Measurements from ENCODE around the gene PTPN13.

Gene PTPN13

GRCh38 chr4:86563416-86563815 is 30.7 kb upstream of the PTPN13 start:
- peaks cover 13% of the 10 kb centered on the region for H3K4me1 Mint-ChIP-seq
- TF ChIP-seq CTCF (IDR thresholded peaks at IDR 0.05): no peak
- no peaks in the 10 kb centered on the region for H3K27me3 Mint-ChIP-seq (ENCODE audit: low read depth, poor library complexity)
- H3K9me3 Mint-ChIP-seq: no peaks in the 10 kb centered on the region
- DNase-seq: no peak
- H3K36me3 Mint-ChIP-seq (ENCODE audit: low read depth): no peaks in the 10 kb centered on the region
- H3K4me3 Mint-ChIP-seq: no peak overlapping the region
- H3K27ac Mint-ChIP-seq: no peak overlapping the region

DNA sequence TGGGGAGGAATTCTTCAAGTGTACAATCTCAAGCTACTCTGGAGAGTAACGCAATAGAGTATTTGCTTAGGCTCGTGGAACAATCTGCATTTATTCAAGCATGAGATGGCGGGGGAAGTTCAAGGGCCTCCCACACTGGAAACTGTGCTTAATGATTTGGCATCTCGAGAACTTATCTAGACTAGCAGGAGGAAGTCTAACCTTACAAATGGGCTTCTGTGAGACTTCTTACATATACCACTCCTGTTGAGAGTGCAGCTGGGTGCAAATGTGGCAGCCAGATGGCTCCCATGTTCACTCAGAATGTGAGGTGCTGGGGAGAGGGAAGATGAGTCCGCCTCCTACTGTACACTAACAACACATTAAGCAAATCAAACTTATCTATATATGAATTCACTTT is 29.3 kb upstream of the PTPN13 start:
- Mint-ChIP-seq H3K27ac (peak overlapping the region; percentile 35), H3K27me3 (ENCODE audit: low read depth, poor library complexity) (no peaks in the 10 kb centered on the region), H3K36me3 (ENCODE audit: low read depth) (no peaks in the 10 kb centered on the region), H3K4me3 (no peak overlapping the region), H3K9me3 (no peaks in the 10 kb centered on the region), H3K4me1 (peaks cover 10% of the 10 kb centered on the region)
- no peak for DNase-seq
- no peak for TF ChIP-seq CTCF (IDR thresholded peaks at IDR 0.05)

- no peaks in the 10 kb centered on the region for H3K36me3 Mint-ChIP-seq (ENCODE audit: low read depth)
- no peak overlapping the region for H3K4me3 Mint-ChIP-seq
- H3K9me3 Mint-ChIP-seq: no peaks in the 10 kb centered on the region
- no peak for TF ChIP-seq CTCF (IDR thresholded peaks at IDR 0.05)
- no peak for DNase-seq
- H3K27me3 Mint-ChIP-seq (ENCODE audit: low read depth, poor library complexity): no peaks in the 10 kb centered on the region
- no peak overlapping the region for H3K27ac Mint-ChIP-seq
- peaks cover 9% of the 10 kb centered on the region for H3K4me1 Mint-ChIP-seq
Observed at GRCh38 chr4:86565651-86566050, 28.5 kb upstream of the PTPN13 start.

GRCh38 chr4:86569103-86569870 is 24.8 kb upstream of the PTPN13 start:
- peaks cover 5% of the 10 kb centered on the region for H3K4me1 Mint-ChIP-seq
- no peak overlapping the region for H3K4me3 Mint-ChIP-seq
- no peak for TF ChIP-seq CTCF (IDR thresholded peaks at IDR 0.05)
- H3K27ac Mint-ChIP-seq: no peak overlapping the region
- no peaks in the 10 kb centered on the region for H3K36me3 Mint-ChIP-seq (ENCODE audit: low read depth)
- H3K27me3 Mint-ChIP-seq (ENCODE audit: low read depth, poor library complexity): no peaks in the 10 kb centered on the region
- no peak for DNase-seq
- no peaks in the 10 kb centered on the region for H3K9me3 Mint-ChIP-seq

GRCh38 chr4:86579941-86580340 is 14.2 kb upstream of the PTPN13 start:
- Mint-ChIP-seq H3K4me3 (no peak overlapping the region), H3K4me1 (peaks cover 10% of the 10 kb centered on the region), H3K9me3 (peaks cover 6% of the 10 kb centered on the region), H3K27me3 (ENCODE audit: low read depth, poor library complexity) (no peaks in the 10 kb centered on the region), H3K27ac (no peak overlapping the region), H3K36me3 (ENCODE audit: low read depth) (peaks cover 23% of the 10 kb centered on the region)
- TF ChIP-seq CTCF (IDR thresholded peaks at IDR 0.05): no peak
- DNase-seq: no peak

GRCh38 chr4:86582410-86582809 is 11.7 kb upstream of the PTPN13 start:
- Mint-ChIP-seq H3K27ac (no peak overlapping the region), H3K9me3 (no peaks in the 10 kb centered on the region), H3K27me3 (ENCODE audit: low read depth, poor library complexity) (no peaks in the 10 kb centered on the region), H3K36me3 (ENCODE audit: low read depth) (peaks cover 5% of the 10 kb centered on the region), H3K4me1 (peaks cover 21% of the 10 kb centered on the region), H3K4me3 (no peak overlapping the region)
- DNase-seq: no peak
- TF ChIP-seq CTCF (IDR thresholded peaks at IDR 0.05): no peak

Measured in nephron progenitor cell (in vitro differentiated cells).